ENCODE data around the gene OTUB2.

The OTUB2 gene

GRCh38 chr14:94026889-94027469, 839 bp downstream of the OTUB2 start:
- H3K79me1 ChIP-seq (ENCODE audit: low read length): peaks cover 4% of the 10 kb centered on the region
- H3K9me3 ChIP-seq (ENCODE audit: insufficient read depth, low read depth, low read length): no peaks in the 10 kb centered on the region
- peaks cover 0 to 10% of the 10 kb centered on the region in 2 experiments for H3K4me1 ChIP-seq (ENCODE audit: control insufficient read depth in 1 of 2, insufficient read depth in 2 of 2, low read length in 2 of 2)
- H3K18ac ChIP-seq (ENCODE audit: low read length): no peak overlapping the region
- H2AFZ ChIP-seq (ENCODE audit: insufficient read depth, low read length, poor library complexity): peak overlapping the region; percentile 71
- H3K4me2 ChIP-seq (ENCODE audit: low read length): peak overlapping the region; percentile 71
- H4K12ac ChIP-seq (ENCODE audit: low read depth, low read length): peak overlapping the region; percentile 55
- H2BK5ac ChIP-seq (ENCODE audit: low read depth, low read length, poor library complexity): no peak overlapping the region
- H4K91ac ChIP-seq (ENCODE audit: low read depth, low read length): peak overlapping the region; percentile 37
- no peak overlapping the region for H3K23ac ChIP-seq (ENCODE audit: low read length)
- no peak overlapping the region for H2BK120ac ChIP-seq (ENCODE audit: insufficient read depth, low read length, poor library complexity)
- no peak overlapping the region for H2AK5ac ChIP-seq (ENCODE audit: low read length)
- no peak for DNase-seq
- no peaks in the 10 kb centered on the region for H3K36me3 ChIP-seq (ENCODE audit: control insufficient read depth in 1 of 2, insufficient read depth in 2 of 2, low read length in 2 of 2)
- H3K79me2 ChIP-seq (ENCODE audit: control insufficient read depth, insufficient read depth, low read length, poor library complexity): no peaks in the 10 kb centered on the region
- no peak overlapping the region for H3K27ac ChIP-seq (ENCODE audit: low read depth, low read length)
- no peak overlapping the region for H3K9ac ChIP-seq (ENCODE audit: low read length)
- H4K8ac ChIP-seq (ENCODE audit: low read depth, low read length): peak overlapping the region; percentile 75
- H2BK12ac ChIP-seq (ENCODE audit: low read length): no peak overlapping the region
- H3K27me3 ChIP-seq (ENCODE audit: insufficient read depth, low read length): no peaks in the 10 kb centered on the region
- peak overlapping the region; percentile 83 for H3K4me3 ChIP-seq (ENCODE audit: low read depth, low read length)
- H3K14ac ChIP-seq (ENCODE audit: low read length): no peak overlapping the region
- WGBS (ENCODE audit: extremely low coverage, insufficient coverage, insufficient read length): no CpG with 5 or more reads among the region's 17 CpGs
- H3K4ac ChIP-seq (ENCODE audit: low read depth, low read length): no peak overlapping the region

GRCh38 chr14:94027566-94028449, 1.7 kb downstream of the OTUB2 start:
- Histone ChIP-seq H3K4ac (ENCODE audit: low read depth, low read length) (no peak overlapping the region), H2BK120ac (ENCODE audit: insufficient read depth, low read length, poor library complexity) (no peak overlapping the region), H4K91ac (ENCODE audit: low read depth, low read length) (no peak overlapping the region), H2BK5ac (ENCODE audit: low read depth, low read length, poor library complexity) (no peak overlapping the region), H4K12ac (ENCODE audit: low read depth, low read length) (no peak overlapping the region), H3K27me3 (ENCODE audit: insufficient read depth, low read length) (no peaks in the 10 kb centered on the region), H3K36me3 (ENCODE audit: control insufficient read depth in 1 of 2, insufficient read depth in 2 of 2, low read length in 2 of 2) (no peaks in the 10 kb centered on the region), H3K23ac (ENCODE audit: low read length) (no peak overlapping the region), H2AFZ (ENCODE audit: insufficient read depth, low read length, poor library complexity) (no peak overlapping the region), H3K4me2 (ENCODE audit: low read length) (no peak overlapping the region), H2AK5ac (ENCODE audit: low read length) (no peak overlapping the region), H3K79me1 (ENCODE audit: low read length) (peaks cover 1% of the 10 kb centered on the region), H3K14ac (ENCODE audit: low read length) (no peak overlapping the region), H3K9ac (ENCODE audit: low read length) (no peak overlapping the region), H3K18ac (ENCODE audit: low read length) (no peak overlapping the region), H3K79me2 (ENCODE audit: control insufficient read depth, insufficient read depth, low read length, poor library complexity) (no peaks in the 10 kb centered on the region), H3K4me3 (ENCODE audit: low read depth, low read length) (no peak overlapping the region), H2BK12ac (ENCODE audit: low read length) (no peak overlapping the region), H3K9me3 (ENCODE audit: insufficient read depth, low read depth, low read length) (no peaks in the 10 kb centered on the region), H3K4me1 (ENCODE audit: control insufficient read depth in 1 of 2, insufficient read depth in 2 of 2, low read length in 2 of 2) (peaks cover 0 to 9% of the 10 kb centered on the region in 2 experiments), H3K27ac (ENCODE audit: low read depth, low read length) (no peak overlapping the region), H4K8ac (ENCODE audit: low read depth, low read length) (no peak overlapping the region)
- DNase-seq: peak in 1 of 2 donors; percentile 9
- WGBS (ENCODE audit: extremely low coverage, insufficient coverage, insufficient read length): no CpG with 5 or more reads among the region's 14 CpGs

GRCh38 chr14:94028450-94028826, 2.3 kb downstream of the OTUB2 start:
- no peak overlapping the region for H4K12ac ChIP-seq (ENCODE audit: low read depth, low read length)
- no peak overlapping the region for H3K27ac ChIP-seq (ENCODE audit: low read depth, low read length)
- no peak overlapping the region for H3K23ac ChIP-seq (ENCODE audit: low read length)
- H3K4me3 ChIP-seq (ENCODE audit: low read depth, low read length): no peak overlapping the region
- WGBS (ENCODE audit: extremely low coverage, insufficient coverage, insufficient read length): no CpG with 5 or more reads among the region's 4 CpGs
- H3K18ac ChIP-seq (ENCODE audit: low read length): no peak overlapping the region
- no peak overlapping the region for H2BK120ac ChIP-seq (ENCODE audit: insufficient read depth, low read length, poor library complexity)
- H3K79me1 ChIP-seq (ENCODE audit: low read length): peaks cover 1% of the 10 kb centered on the region
- H3K79me2 ChIP-seq (ENCODE audit: control insufficient read depth, insufficient read depth, low read length, poor library complexity): no peaks in the 10 kb centered on the region
- no peak overlapping the region for H3K14ac ChIP-seq (ENCODE audit: low read length)
- no peak overlapping the region for H2AK5ac ChIP-seq (ENCODE audit: low read length)
- H3K4ac ChIP-seq (ENCODE audit: low read depth, low read length): no peak overlapping the region
- no peak overlapping the region for H4K91ac ChIP-seq (ENCODE audit: low read depth, low read length)
- DNase-seq: no peak
- H3K9me3 ChIP-seq (ENCODE audit: insufficient read depth, low read depth, low read length): no peaks in the 10 kb centered on the region
- H2AFZ ChIP-seq (ENCODE audit: insufficient read depth, low read length, poor library complexity): no peak overlapping the region
- H3K9ac ChIP-seq (ENCODE audit: low read length): no peak overlapping the region
- no peak overlapping the region for H4K8ac ChIP-seq (ENCODE audit: low read depth, low read length)
- H3K36me3 ChIP-seq (ENCODE audit: control insufficient read depth in 1 of 2, insufficient read depth in 2 of 2, low read length in 2 of 2): no peaks in the 10 kb centered on the region
- peaks cover 0 to 7% of the 10 kb centered on the region in 2 experiments for H3K4me1 ChIP-seq (ENCODE audit: control insufficient read depth in 1 of 2, insufficient read depth in 2 of 2, low read length in 2 of 2)
- no peak overlapping the region for H3K4me2 ChIP-seq (ENCODE audit: low read length)
- H2BK5ac ChIP-seq (ENCODE audit: low read depth, low read length, poor library complexity): no peak overlapping the region
- H3K27me3 ChIP-seq (ENCODE audit: insufficient read depth, low read length): no peaks in the 10 kb centered on the region
- no peak overlapping the region for H2BK12ac ChIP-seq (ENCODE audit: low read length)

- Histone ChIP-seq H3K23ac (ENCODE audit: low read length) (no peak overlapping the region), H3K27ac (ENCODE audit: low read depth, low read length) (no peak overlapping the region), H4K12ac (ENCODE audit: low read depth, low read length) (no peak overlapping the region), H4K91ac (ENCODE audit: low read depth, low read length) (no peak overlapping the region), H2AK5ac (ENCODE audit: low read length) (no peak overlapping the region), H2BK120ac (ENCODE audit: insufficient read depth, low read length, poor library complexity) (no peak overlapping the region), H3K18ac (ENCODE audit: low read length) (no peak overlapping the region), H2BK12ac (ENCODE audit: low read length) (no peak overlapping the region), H2AFZ (ENCODE audit: insufficient read depth, low read length, poor library complexity) (no peak overlapping the region), H3K4ac (ENCODE audit: low read depth, low read length) (no peak overlapping the region), H3K27me3 (ENCODE audit: insufficient read depth, low read length) (no peaks in the 10 kb centered on the region), H3K4me3 (ENCODE audit: low read depth, low read length) (no peak overlapping the region), H3K14ac (ENCODE audit: low read length) (no peak overlapping the region), H3K79me2 (ENCODE audit: control insufficient read depth, insufficient read depth, low read length, poor library complexity) (no peaks in the 10 kb centered on the region), H3K9ac (ENCODE audit: low read length) (no peak overlapping the region), H3K36me3 (ENCODE audit: control insufficient read depth in 1 of 2, insufficient read depth in 2 of 2, low read length in 2 of 2) (no peaks in the 10 kb centered on the region), H4K8ac (ENCODE audit: low read depth, low read length) (no peak overlapping the region), H3K4me1 (ENCODE audit: control insufficient read depth in 1 of 2, insufficient read depth in 2 of 2, low read length in 2 of 2) (peaks cover 0 to 7% of the 10 kb centered on the region in 2 experiments), H3K79me1 (ENCODE audit: low read length) (peaks cover 1% of the 10 kb centered on the region), H3K4me2 (ENCODE audit: low read length) (no peak overlapping the region), H3K9me3 (ENCODE audit: insufficient read depth, low read depth, low read length) (no peaks in the 10 kb centered on the region), H2BK5ac (ENCODE audit: low read depth, low read length, poor library complexity) (no peak overlapping the region)
- DNase-seq: peak in 1 of 2 donors; percentile 25
- WGBS (ENCODE audit: extremely low coverage, insufficient coverage, insufficient read length): no CpG with 5 or more reads among the region's 4 CpGs
These were observed 3.1 kb downstream of the OTUB2 start for GRCh38 chr14:94029265-94029664.

All from trophoblast cell (in vitro differentiated cells and primary cell).